Amniotic stem cell (primary cell): ENCODE data around the gene SHH.
"Not testable (repeated sequence)": the region's sequence is repeated elsewhere in the genome, so short reads cannot be mapped to it uniquely, and the experiment has no call there.

Experiments
- DNase-seq: peaks from one replicate; lab custom pipeline; 2025; lab: John Stamatoyannopoulos, UW

Gene SHH

DNA sequence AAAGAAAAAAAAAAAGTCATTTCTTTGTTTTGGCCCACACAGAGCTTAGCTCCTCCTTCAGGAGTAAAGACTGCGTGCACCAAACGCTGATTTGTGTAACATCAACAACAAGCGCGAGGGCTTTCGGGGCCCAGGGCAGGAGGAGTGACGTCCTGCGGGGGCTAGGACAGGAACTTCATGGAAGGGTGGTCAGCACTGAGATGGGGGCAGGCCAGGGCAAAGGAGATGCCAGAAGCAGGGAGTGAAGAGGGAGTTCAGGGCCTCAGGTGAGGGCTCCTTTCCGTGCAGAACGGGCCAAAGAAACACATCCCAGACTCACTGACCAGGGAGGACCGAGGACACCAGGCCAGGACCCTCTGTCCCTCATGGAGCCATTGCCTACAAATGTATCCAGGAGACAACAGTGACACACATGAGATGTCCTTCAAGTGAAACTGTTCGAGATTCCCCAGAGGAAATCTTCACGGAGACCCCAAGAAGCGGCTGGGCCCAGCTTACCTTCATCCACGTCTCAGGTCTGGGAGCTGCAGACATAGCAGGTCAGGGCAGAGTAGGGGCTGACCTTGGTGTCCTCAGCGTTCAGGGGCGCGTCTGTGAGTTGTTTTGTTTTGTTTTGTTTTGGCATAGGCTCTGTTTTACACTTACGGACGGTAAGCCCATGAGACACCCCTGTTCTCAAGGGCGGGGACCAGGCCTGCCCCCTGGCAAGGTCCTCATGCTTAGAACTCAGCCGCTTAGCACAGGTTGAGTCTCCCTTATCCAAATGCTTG is 30.4 kb upstream of the SHH start:
- DNase-seq = no peak

DNA sequence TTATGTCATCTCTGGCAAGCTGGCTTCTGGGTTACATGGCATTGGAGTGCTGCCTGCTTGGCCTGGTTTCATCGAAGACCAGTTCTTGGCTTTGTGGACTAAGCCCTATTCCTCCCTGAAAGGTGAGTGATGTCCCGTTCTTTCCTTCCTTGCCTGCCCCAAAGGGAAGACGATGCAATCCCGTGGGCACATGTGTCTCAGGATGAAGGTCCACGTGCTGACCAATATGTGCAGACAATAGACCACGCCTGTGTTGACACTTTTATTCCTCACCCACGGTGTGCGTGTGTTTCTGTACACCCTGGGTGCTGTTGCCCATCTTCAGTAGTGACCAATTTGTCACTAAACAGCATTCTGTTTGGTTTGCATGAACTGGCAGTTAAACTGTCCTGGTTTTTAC is 28.6 kb upstream of the SHH start:
- DNase-seq = no peak

- DNase-seq = no peak
Measured at GRCh38 chr7:155840262-155840885, 28.1 kb upstream of the SHH start.

- no peak for DNase-seq
Measured at GRCh38 chr7:155839461-155839860, 27.2 kb upstream of the SHH start.

GRCh38 chr7:155838312-155838711 is 26.0 kb upstream of the SHH start:
- DNase-seq = not testable (repeated sequence)

DNA sequence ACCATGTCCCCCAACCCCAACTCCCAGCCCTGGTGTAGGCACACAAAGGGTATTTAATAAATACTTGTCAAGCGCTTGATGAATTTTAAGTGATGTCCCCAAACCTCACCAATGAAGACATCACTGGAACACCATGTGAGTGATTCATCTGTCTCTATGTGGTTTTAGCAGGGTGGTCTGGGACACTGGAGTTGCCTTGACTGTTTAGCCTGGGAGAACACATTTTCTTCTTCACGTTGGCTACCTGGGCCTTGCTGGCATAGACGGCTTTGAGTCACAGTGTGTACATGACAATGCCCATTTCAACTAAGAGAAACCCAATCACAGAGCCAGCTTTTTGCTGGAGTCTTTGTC is 24.8 kb upstream of the SHH start:
- DNase-seq = no peak

DNA sequence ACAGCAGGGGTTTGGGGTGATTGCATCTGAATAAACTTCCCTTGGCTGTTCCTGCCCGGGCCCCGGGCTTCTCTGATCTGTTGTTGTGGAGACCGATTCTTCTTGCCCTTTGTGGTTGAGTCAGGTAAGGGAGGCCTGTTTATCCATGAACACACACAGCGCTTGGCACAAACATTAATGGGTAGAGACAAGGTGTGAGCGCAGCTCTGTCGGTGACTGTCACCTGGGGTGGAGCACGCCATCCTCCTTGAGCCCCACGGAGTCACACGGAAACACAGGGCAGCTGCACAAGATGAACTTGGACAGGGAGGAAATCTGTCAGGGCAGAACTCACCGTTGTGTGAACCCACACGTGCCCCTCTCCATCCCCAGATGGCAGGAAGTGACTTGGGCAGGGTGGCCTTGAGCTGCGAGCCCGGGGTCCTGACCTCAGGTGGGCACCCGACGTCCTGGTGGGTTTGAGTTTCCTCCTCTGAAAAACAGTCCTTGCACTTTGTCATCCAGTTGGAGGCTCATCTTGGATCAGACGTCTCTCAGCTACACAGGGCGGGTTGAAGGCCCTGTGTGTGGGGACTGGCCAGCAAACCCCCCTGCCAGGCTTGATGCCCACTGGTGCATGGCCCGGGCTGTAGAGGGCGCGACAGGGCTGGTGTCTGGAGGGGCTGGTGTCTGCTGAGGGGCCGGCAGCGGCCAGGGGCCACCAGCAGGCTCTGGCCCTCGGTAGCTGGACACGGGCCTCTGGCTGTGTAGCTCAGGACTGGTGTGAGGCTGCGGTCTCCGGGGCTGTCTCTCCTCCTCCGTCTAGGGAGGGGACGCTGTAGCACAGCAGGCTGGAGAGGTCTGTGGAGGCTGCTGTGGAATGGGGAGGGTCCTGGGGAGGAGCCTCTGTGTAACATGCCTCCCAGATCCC is 24.2 kb upstream of the SHH start:
- DNase-seq = no peak

GRCh38 chr7:155835446-155836215 is 23.4 kb upstream of the SHH start:
- no peak for DNase-seq

GRCh38 chr7:155834486-155835048 is 22.3 kb upstream of the SHH start:
- DNase-seq = no peak

GRCh38 chr7:155833651-155834050 is 21.4 kb upstream of the SHH start:
- DNase-seq = no peak

DNA sequence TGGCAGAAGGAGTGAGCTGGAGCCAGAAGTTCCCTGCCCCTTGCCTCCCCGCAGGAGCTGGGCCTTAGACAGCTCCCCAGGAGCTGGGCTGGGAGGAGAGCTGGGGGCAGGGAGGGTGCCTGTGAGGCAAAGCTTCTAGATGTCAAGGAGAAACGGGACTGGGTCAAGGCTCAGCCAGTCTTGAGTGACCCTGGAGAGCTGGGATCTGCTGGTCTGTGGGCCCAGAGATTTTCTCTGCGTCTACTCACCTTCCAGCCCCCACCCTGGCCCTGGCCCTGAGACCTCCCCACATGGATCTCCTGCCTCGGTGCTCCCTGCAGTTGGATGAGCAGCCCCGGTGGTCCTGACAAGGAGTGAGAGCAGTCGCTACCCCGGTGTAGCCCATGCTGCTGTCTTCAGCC is 20.3 kb upstream of the SHH start:
- DNase-seq = no peak

GRCh38 chr7:155831807-155832524 is 19.7 kb upstream of the SHH start:
- no peak for DNase-seq

DNA sequence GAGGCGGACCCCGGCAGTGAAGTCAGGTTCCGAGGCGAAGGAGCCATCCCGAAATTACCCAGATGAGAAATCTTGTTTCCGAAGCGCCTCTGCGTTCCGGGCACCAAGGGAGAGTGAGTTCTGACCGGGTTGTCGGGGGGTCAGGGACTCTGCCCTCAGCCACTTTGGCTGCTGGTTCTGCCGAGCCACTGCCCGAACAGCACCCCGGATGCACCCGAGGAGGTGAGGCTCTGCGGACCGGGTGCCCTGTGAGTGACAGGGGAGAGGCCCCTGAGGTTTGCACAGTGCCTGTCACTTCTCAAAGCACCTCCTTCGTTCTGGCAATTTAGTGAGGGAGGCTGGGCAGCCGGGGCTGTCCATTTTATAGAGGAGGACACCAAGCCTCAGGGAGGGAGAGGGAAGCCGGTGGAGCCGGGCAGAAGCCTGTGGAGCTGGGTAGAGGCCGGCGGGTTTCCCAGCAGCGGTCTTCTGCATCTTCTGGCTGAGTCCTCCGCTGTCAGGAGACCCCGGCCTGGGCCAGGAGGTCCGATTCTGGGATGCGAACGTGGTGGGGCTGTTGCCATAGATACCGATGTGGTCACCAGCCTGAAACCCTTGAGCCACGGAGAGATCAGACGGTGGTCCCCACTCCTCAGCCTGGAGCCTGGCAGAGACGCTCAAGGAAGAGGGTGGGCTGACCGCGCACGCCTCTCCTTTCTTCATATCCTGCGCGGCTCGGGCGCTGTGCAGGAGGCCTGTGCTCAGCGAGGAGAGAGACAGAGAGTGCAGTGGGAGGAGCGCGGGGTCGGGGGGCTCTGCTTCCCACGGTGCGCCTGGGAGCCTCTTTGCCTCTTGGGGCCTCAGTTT is 18.9 kb upstream of the SHH start:
- DNase-seq = no peak

DNA sequence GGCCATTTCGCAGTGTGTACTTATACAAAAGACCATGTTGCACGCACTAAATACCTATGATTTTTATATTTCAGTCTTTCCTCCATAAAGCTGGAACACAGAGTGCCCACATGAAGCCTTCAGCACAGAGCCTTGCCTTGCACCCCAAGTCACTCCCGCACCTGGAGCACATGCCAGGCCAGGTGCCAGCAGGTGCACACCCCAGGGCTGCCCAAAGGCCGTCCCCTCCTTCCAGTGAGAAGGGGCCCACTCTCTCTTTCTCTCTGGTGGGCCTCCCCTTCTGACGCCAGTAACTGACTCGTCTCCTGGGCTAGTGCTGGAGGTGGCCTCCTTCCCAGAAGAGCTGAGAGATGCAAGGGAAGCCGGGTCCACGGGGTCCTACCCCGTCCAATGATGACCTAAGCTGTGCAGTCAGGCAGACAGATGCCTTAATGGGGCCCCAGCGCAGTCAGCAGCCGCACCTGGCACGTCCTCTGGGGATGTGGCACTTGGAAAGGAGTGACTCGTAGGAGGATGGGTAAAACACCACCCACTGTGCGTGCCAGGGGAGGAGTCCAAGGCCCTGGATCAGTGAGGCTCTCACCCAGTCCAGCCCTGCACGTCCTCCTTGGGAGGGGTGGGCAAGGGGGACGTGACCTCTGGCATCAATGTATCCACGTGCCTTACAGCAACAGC is 17.7 kb upstream of the SHH start:
- DNase-seq = no peak

DNA sequence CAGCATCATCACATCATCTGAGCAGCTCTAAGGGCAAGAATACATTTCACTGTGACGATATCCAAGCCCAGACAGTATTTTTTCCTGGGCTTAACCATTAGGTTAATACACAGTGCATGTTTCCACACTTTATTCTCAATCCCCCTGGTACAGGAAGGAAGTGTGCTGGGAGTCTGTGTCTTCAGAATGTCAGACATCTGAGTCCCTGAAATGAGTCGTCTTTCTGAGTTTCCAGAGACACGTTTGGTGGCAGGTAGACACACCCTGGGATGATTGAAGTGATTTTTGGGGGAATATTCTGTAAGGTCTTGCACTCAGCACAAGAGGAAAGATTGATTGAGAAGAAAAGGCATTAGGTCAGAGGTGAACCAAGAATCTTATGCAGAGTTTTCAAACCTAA is 13.1 kb upstream of the SHH start:
- DNase-seq = no peak

DNA sequence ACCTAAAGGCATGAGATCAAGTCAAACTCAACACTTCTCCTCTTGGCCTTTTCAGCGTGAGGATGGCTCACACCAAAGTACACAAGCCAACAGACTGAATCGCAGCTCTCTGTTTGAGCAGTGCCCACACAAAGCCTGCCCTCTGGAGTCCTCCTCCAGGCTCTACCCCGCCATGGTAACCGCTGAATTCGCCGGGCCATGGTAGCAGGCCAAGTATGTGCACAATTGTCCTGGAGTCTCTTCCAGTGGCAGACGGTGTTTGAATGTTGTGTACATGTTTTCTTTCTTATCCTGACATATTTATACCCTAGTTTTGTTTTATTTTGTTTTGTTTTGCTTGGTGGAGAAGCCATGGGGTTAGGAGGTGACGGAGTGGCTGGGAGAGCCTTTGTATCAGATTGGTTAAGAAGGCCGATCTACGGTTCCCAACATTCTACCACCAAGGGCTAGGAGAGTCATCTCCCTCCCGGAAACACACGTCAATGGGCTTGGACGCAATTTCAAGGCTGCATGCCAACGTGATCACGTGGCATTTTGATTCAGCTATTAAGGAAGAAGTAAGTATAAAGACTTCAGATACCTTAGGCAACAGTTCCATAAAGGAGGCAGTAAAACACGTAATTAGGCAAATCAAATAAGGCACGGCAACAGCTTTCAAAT is 12.1 kb upstream of the SHH start:
- no peak for DNase-seq

- no peak for DNase-seq
Measured at GRCh38 chr7:155821851-155822250, 9.6 kb upstream of the SHH start.

DNA sequence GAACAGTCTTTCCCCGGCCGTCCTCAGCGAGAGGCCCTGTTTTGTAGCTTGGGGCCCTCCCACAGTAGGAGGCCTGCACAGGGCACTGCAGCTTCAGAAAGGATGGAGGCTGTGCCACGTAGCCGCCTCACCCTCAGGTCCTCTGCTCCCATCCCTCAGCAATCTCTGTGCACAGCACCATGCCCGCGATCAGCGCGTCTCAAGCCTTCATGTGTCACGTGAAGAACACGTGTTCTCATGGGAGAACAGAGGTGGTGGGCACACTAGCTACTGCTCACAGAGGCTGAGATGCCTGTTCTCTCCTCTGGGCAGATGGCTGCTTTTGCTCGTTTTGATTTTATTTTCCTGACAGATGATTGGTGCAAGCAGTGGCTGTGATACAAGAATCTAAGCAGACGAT is 8.5 kb upstream of the SHH start:
- no peak for DNase-seq

DNA sequence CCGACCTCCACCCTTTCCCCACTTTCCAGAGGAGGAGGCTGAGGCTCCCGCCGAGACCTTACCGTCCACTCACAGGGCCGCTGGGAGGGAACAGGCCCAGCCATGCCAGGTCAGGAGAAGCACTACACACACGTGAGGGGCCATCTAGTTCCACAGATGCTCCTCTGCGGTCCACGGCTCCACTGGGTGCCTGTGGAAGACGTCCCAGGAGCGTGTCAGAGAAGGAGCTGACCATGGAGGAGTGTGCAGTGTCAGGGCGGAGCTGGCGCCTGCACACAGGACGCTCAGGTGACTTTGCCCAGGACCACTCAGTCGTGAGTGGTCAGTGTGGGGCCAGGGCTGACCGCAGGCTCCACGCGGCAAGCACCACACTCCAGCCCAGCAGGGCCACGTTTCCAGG is 8.0 kb upstream of the SHH start:
- DNase-seq = no peak
